HG03025 (cell line): ENCODE data around the gene ARL5C.

Experiments
- ATAC-seq: cut with Tn5 transposase; IDR thresholded peaks from one replicate; pipeline ENCODE4 v1.9.1; 2021; ENCODE audit warnings: mild to moderate bottlenecking, moderate library complexity; ENCODE audit not compliant: unreplicated experiment, low FRiP score

The ARL5C gene

DNA sequence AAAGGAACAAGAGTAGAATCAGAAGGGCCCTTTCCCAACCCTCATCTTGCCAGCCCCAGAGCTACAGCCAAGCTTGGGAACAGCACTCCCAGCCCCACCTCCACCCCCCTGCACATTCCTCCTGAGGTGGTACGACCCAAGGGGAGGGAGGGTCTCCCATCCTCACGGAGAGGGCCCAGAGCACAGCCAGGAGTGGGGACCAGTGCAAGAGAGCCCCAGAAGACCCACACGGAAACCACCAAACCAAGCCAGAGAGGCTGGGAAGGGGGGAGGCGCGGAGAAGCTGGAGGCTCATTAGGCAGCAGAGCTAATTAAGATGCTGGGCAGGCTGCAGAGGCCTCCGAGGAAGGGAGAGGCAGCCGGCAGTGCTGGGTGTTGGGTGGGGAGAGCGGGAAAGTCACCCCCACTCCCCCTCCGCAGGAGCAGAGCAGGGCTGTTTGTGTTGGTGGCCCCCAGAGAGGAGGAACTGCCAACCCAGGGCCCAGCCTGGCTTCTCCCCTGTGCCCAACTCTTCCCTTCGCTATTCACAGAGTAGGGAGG is 29.1 kb upstream of the ARL5C start:
- ATAC-seq: no peak

DNA sequence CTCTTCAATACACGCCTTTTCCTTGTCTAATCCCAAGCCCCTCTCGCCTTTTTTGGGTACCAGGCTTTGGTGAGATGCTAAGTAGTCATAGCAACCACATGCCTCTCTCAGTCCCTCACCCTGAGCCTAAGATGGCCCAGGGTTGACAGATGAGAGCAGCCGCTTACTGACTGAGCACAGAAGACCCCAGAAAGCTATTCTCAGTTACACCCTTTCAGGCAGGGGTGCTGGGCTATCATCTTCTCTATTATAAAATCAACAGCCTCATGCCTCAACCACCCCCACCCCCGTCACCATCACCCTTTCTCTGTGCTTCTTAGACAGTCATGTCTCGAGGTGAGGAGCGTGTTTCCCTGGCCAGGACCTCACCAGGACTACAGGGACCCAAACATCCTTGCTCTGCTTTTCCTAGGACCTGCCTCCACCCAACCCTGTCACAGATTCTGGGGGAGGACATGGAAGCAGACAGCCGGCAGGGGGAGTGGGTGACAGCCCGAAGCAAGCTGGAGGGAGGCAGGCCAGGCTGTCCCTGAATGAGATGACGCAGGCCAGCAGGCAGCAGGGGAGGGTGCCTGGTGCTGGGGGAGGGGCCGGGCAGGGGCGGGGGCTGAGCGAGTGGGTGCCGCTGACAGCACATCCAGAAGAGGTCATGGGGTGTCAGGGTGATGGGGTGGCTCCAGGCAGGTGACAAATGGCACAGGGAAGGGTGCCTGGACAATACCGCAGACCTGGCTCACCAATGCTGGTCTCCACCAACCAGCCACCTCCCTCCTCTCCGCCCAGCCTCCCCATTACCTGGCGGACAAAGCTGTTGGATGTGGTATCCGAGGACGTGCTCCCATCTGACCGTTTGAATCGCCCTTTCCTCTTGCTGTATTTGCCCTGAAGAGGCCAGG is 28.4 kb upstream of the ARL5C start:
- ATAC-seq: no peak

- no peak for ATAC-seq
Measured at GRCh38 chr17:39193346-39193745, 27.4 kb upstream of the ARL5C start.

DNA sequence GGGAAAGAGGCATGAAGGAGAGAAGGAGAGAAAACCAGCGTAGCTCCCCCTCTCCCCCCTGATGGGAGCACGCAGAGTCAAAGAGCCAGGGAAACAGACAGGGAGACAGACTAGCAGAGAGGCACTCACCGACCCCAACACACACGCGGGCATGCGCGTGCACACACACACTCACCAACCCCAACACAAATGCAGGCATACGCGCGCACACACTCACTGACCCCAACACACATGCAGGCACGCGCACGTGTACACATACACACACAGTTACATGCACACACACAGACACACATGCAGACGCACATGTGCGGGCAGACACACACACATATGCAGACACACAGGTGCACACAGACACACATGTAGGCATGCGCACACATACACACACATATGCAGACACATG is 26.9 kb upstream of the ARL5C start:
- no peak for ATAC-seq

DNA sequence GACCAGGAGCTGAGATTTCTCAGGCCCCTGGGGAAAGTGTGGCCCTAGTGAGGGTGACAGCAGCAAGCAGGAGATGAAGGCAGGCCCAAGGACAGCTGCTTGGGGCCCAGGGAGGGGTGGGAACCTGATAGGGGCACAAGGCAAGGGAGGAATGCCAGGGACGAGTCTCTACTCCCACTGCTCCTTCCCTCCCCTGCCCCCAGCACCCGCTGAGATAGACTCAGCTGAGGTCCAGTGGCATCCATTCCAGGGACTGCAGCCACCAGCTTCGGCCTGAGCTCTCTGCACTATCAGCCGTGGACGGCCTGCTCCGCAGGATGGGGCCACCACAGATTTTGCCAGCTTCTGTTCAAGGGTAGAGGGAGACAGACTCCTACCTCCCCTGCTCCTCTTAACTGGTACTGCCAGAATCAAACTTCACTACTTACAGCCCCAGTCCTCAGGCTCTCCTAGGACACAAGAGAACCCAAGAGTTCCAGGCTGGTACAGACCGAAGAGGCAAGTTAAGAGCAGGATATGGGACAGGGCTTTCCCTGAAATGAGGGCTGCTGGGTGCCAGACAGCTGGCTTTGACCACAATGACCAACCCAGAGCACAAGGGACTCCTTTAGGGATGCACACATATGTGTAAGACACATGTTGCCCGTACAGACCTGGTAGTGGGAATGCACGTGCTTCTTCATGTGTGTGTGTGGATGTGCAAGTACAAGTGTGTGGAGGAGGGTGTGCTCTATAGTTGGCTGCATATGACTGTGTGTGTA is 26.0 kb upstream of the ARL5C start:
- ATAC-seq: no peak

- no peak for ATAC-seq
Measured at GRCh38 chr17:39187152-39187830, 21.3 kb upstream of the ARL5C start.

DNA sequence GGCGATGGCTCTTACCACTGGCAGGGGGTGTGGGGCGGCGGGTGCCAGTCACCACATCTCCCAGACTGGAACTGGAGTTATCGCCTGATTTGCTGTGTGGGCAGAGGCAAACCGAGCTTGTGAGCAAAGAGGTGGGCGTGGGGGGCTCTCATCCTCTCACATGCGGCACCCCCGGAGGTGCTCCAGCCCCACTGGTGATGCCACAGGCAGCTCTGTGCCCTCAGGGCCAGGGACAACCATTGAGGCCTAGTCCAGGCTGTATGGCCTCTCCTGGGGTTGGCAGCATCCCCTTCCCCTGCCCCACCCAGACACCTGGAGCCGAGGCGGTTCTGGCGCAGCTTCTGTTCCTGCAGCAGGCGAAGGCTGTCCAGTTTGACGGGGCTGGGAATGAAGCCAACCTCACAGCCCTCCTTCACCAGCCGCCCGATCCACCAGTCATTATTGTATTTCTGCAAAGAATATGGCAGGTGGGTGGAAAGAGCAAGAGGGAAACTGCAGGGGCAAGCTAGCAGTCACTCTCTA is 20.6 kb upstream of the ARL5C start:
- no peak for ATAC-seq

DNA sequence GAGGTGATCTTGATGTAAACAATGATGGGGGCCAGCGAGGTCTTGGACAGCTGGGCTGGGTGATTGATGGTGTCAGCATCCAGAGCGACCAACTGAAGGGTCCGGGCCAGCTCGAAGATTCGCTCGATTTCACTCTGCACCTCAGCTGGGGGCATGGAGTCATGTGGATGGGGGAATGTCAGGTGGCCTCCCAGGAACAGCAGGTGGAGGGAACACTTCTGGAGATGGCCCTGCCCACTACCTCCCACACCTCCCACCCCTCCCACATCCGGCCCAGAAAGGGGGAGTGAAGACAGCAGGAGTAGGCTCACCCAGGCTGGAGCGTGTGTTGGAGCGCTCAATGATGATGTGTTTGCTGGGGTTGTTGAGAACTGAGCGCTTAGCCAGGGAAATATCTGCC is 17.8 kb upstream of the ARL5C start:
- no peak for ATAC-seq

DNA sequence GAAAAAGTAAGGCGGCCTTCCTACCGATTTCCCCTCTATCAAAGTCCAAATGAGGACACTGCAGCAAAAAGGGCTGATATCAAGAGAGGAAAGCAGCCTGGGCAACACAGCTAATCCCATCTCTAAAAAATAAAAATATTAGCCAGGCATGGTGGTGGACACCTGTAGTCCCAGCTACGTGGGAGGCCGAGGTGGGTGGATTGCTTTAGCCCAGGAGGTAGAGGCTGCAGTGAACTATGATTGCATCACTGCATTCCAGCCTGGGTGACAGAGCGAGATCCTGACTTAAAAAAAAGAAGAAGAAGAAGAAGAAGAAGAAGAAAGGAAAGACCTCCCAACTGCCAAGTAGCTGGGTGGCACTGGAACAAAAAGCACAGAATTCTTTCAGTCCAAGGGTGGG is 17.1 kb upstream of the ARL5C start:
- ATAC-seq: no peak

DNA sequence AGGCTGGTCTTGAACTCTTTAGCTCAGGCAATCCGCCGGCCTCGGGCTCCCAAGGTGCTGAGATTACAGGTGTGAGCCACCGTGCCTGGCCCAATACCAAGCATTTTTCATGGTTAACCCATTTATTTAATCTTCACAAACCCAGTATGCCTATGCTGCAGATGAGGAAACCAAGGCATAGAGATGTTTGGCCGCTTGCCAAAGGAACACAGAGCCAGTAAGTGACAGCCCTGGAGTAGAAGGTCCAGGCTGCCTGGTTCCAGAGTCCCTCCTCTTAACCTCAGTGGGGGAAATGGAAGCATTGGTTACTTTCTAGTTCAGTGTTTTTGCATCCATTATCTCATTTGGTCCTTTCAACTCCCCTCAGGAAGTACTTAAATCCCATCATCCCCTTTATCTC is 15.3 kb upstream of the ARL5C start:
- no peak for ATAC-seq

DNA sequence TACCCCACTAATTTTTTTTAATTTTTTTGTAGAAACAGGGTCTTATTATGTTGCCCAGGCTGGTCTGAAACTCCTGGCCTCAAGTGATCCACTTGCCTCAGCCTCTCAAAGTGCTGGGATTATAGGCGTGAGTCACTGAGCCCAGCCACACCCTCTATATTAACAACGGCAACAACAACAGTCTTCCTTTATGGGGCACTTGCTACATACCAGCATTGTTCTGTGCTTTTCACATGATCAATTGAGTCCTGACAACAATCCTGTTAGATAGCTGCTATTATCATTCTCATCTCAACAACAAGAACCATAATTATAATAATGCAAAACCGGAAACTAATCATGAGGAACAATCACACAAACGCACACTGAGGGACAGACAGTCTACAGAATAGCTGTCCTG is 12.6 kb upstream of the ARL5C start:
- ATAC-seq: no peak

DNA sequence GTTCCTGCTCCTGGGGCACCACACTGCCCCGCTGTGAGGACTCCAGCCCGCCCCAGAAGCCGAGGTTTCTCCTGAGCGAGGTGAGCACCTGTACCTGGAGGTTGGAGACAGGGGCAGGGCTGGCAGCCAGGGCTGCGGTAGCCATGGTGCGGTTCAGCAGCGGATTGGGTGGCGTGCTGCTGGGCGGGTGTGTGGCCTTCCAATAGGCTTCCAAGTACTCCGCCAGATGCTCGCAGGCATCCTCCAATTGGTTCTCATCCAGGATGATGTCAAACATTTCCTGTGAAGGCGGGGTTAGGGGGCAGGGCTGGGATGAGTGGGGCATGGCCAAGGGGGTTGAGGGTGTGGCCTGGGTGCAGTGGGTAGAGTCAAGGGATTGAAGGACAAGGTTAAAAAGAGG is 11.3 kb upstream of the ARL5C start:
- ATAC-seq: no peak

- no peak for ATAC-seq
Measured at GRCh38 chr17:39175695-39176093, 9.7 kb upstream of the ARL5C start.

GRCh38 chr17:39174920-39175694 is 9.1 kb upstream of the ARL5C start:
- ATAC-seq: no peak

- ATAC-seq: no peak
Measured at GRCh38 chr17:39173526-39174274, 7.7 kb upstream of the ARL5C start.

GRCh38 chr17:39173080-39173479 is 7.1 kb upstream of the ARL5C start:
- no peak for ATAC-seq

DNA sequence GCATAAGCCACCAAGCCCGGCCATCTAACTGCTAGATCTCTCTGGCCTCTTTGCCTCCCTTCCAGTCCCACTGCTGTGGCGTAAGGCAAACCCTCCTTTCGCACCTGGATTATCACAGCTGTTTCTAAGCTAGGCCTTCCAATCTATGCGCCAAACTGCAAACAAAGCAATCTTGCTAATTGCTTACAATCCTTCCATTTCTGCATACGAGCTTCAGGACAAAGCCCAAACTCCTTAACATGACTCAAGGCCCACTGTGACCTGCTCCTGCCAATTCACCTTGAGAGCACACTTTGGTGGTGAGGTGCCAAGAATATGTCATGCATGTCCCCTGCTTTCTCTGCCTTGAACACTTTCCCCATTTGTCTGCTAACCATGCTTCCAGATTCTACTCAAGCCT is 6.0 kb upstream of the ARL5C start:
- ATAC-seq: no peak

- ATAC-seq: no peak
Measured at GRCh38 chr17:39170558-39170957, 4.6 kb upstream of the ARL5C start.

DNA sequence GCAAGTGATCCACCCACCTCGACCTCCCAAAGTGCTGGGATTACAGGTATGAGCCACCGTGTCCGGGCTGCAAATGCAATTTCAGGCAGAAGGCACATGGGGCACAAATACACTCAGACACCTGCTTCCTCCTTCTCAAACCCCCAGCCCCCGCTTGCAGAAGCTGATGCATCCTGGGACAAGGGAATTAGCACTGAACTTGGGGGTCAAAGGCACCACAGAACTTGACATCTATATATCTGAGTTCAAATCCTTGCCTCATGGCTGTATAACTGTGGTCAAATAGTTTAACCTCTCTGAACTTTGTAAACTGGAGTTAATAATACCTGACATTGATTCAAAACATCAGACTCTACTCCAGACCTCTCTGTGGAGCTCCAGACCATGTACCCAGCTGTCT is 4.1 kb upstream of the ARL5C start:
- ATAC-seq: no peak
